Measurements from ENCODE around the gene GRHL3.

GRHL3 gene

DNA sequence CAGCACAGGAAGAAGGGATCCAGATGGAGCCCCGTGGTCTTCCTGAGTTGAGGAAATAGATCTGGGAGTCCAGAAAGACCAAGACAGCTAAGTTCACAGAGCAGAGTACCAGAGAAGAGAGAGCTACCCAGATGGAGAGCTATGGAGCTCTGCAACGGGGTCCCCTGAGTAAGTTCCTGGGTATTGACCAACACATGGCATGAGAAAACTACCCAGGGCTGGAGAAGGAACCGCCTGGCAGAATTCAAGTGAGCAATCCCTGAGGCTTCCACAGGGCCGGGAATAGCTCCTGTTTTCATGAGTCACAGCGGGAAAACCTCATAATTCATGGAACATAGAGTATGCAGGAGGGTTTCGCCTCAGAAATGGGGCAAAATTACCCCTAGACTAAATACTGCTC, 74.7 kb downstream of the GRHL3 start:
- H3K36me3 Mint-ChIP-seq = peaks cover 8% of the 10 kb centered on the region
- H3K4me3 Mint-ChIP-seq = no peak overlapping the region
- H3K27ac Mint-ChIP-seq = no peak overlapping the region
- peaks cover 29% of the 10 kb centered on the region for H3K4me1 Mint-ChIP-seq
- no peaks in the 10 kb centered on the region for H3K9me3 Mint-ChIP-seq
- DNase-seq (ENCODE audit: low spot score in 2 of 2) (peak in 1 of 2 donors; percentile 36), ATAC-seq (no peak)

DNA sequence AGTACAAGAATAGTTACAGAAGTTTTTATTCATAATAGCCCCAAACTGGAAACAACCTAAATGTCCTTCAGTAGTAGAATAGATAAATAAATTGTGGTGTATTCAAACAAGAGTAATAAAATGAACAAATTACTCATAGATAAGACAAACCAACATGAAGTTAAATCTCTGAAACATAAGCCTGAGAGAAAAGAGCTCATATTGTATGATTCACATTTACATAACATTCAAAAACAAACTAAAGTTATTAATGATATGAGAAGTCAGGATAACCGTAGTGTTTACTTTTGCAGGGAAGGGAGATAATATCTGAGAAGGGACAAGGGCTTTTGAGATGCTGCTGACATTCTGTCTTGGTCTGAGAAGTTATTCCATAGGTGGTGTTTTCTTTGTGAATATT, 80.9 kb downstream of the GRHL3 start:
- Mint-ChIP-seq H3K4me1 (no peaks in the 10 kb centered on the region), H3K4me3 (no peak overlapping the region), H3K9me3 (no peaks in the 10 kb centered on the region), H3K36me3 (no peaks in the 10 kb centered on the region), H3K27ac (no peak overlapping the region)
- ATAC-seq (no peak), DNase-seq (ENCODE audit: low spot score in 2 of 2) (no peak)

DNA sequence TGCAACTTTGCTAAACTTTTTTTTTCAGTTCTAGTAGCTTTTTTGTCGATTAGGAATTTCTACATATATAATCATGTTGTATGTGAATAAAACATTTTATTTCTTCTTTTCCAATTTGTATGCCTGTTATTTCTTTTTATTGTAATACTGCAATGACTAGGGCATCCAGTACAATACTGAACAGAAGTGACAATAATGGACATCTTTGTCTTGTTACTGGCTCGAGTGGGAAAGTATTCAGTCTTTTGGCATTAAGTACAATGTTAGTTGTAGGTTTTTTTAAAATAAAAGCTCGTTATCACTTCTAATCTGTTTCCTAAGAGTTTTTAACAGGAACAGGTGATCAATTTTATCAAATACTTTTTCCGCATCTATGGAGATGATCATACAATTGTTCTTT, 84.6 kb downstream of the GRHL3 start:
- H3K4me3 Mint-ChIP-seq = no peak overlapping the region
- H3K36me3 Mint-ChIP-seq = no peaks in the 10 kb centered on the region
- H3K4me1 Mint-ChIP-seq = no peaks in the 10 kb centered on the region
- ATAC-seq (no peak), DNase-seq (ENCODE audit: low spot score in 2 of 2) (no peak)
- H3K27ac Mint-ChIP-seq = no peak overlapping the region
- no peaks in the 10 kb centered on the region for H3K9me3 Mint-ChIP-seq

All from stimulated activated effector memory CD8-positive, alpha-beta T cell treated with anti-CD3 and anti-CD28 coated beads, Interleukin-12 subunit alpha, Interleukin-12 subunit beta, amount 100 ng/mL, for 72 hours (primary cell).